CD8-positive, alpha-beta memory T cell (primary cell): Measurements from ENCODE around the gene C10orf62. TPM values are rescaled to one million over a fixed set of nuclear protein-coding genes. Genes with fewer than 3 reads are reported as not detected.
A peak's percentile ranks its signal among the peaks of the same experiment; 100 is the strongest.

Experiments used
- CTCF ChIA-PET: fragments of 350-600 bp; sonication (Branson Sonifier 250); formaldehyde crosslinking; loops from one replicate; lab custom pipeline; 2021; ENCODE audit warnings: antibody characterized with exemption; lab: Charles Lee
- POLR2A ChIA-PET: fragments of 350-600 bp; sonication (Branson Sonifier 250); formaldehyde crosslinking; loops from one replicate; lab custom pipeline; 2021; ENCODE audit warnings: antibody characterized with exemption; lab: Charles Lee
- DNase-seq, 5 donors: peaks; one replicate each; pipeline versions ENCODE4 v3.0.0 to v3.0.0-alpha.2; 2020 to 2022; ENCODE audit warnings: mixed read lengths in 1 of 5
- H3K27ac ChIP-seq: one replicate; pipeline ENCODE4 v1.7.0; 2013; ENCODE audit warnings: low read depth, mild to moderate bottlenecking, low read length, moderate library complexity
- H3K27me3 ChIP-seq: 2 replicates; pipeline ENCODE4 v1.7.0; 2013; ENCODE audit warnings: low read length, mild to moderate bottlenecking; ENCODE audit not compliant: insufficient read depth, poor library complexity, severe bottlenecking
- H3K36me3 ChIP-seq: 2 replicates; pipeline ENCODE4 v1.7.0; 2013; ENCODE audit warnings: mild to moderate bottlenecking, low read length, moderate library complexity; ENCODE audit not compliant: insufficient read depth
- H3K4me1 ChIP-seq: 2 replicates; pipeline ENCODE4 v1.7.0; 2013; ENCODE audit warnings: mild to moderate bottlenecking, low read length, moderate library complexity; ENCODE audit not compliant: insufficient read depth
- H3K4me3 ChIP-seq: 2 replicates; pipeline ENCODE4 v1.7.0; 2013; ENCODE audit warnings: mild to moderate bottlenecking, low read length
- H3K9me3 ChIP-seq: 2 replicates; pipeline ENCODE4 v1.7.0; 2013; ENCODE audit warnings: mild to moderate bottlenecking, low read length
- H3K27ac Mint-ChIP-seq, 8 donors: one replicate each; pipeline ENCODE4 v1.8.0; 2020 to 2021; ENCODE audit warnings: mixed read lengths in 8 of 8, mild to moderate bottlenecking in 6 of 8, inconsistent platforms in 3 of 8, moderate library complexity in 3 of 8
- H3K27me3 Mint-ChIP-seq, 2 donors: one replicate each; pipeline ENCODE4 v1.8.0; 2020 to 2021; ENCODE audit warnings: mixed read lengths in 2 of 2, mild to moderate bottlenecking in 1 of 2, moderate library complexity in 1 of 2
- H3K36me3 Mint-ChIP-seq, 3 donors: one replicate each; pipeline ENCODE4 v1.8.0; 2020 to 2021; ENCODE audit warnings: mixed read lengths in 3 of 3, inconsistent platforms in 1 of 3, mild to moderate bottlenecking in 1 of 3
- H3K4me1 Mint-ChIP-seq, 3 donors: one replicate each; pipeline ENCODE4 v1.8.0; 2020 to 2021; ENCODE audit warnings: mixed read lengths in 3 of 3, inconsistent platforms in 1 of 3, mild to moderate bottlenecking in 1 of 3
- H3K4me3 Mint-ChIP-seq, 7 donors: one replicate each; pipeline ENCODE4 v1.8.0; 2020 to 2021; ENCODE audit warnings: mixed read lengths in 7 of 7, mild to moderate bottlenecking in 6 of 7, moderate library complexity in 4 of 7, inconsistent platforms in 2 of 7
- H3K9me3 Mint-ChIP-seq, 5 donors: one replicate each; pipeline ENCODE4 v1.8.0; 2020 to 2022; ENCODE audit warnings: mixed read lengths in 5 of 5, mild to moderate bottlenecking in 3 of 5, moderate library complexity in 2 of 5, inconsistent platforms in 1 of 5
- polyA plus RNA-seq: library from polyadenylated mRNA; unstranded; fragments of 300-500 nt; fragmentation: Illumina TruSeq; gene quantifications from one replicate; pipeline ENCODE4 v1.2.3, GENCODE V29; 2021
- total RNA-seq, 2 experiments: library from RNA; stranded (reverse); gene quantifications; one replicate each; pipeline ENCODE4 v1.2.3, GENCODE V29; 2021

C10orf62 gene
- total and polyA plus RNA-seq, 3 experiments from 2014 or later, result not detected

- ChIA-PET CTCF (no interaction called here), POLR2A (no interaction called here)
- no peak overlapping the region for H3K4me3 ChIP-seq
- no peaks in the 10 kb centered on the region for H3K4me1 ChIP-seq
- no peak for DNase-seq
- Mint-ChIP-seq H3K36me3 (no peaks in the 10 kb centered on the region), H3K9me3 (no peaks in the 10 kb centered on the region), H3K27me3 (peaks cover 0 to 2% of the 10 kb centered on the region in 2 donors), H3K27ac (no peak overlapping the region), H3K4me3 (no peak overlapping the region), H3K4me1 (no peaks in the 10 kb centered on the region)
- H3K27me3 ChIP-seq, result no peaks in the 10 kb centered on the region
- no peaks in the 10 kb centered on the region for H3K36me3 ChIP-seq
- no peak overlapping the region for H3K27ac ChIP-seq
- H3K9me3 ChIP-seq, result no peaks in the 10 kb centered on the region
These were observed 22.0 kb downstream of the C10orf62 start for GRCh38 chr10:97611473-97611872.

DNA sequence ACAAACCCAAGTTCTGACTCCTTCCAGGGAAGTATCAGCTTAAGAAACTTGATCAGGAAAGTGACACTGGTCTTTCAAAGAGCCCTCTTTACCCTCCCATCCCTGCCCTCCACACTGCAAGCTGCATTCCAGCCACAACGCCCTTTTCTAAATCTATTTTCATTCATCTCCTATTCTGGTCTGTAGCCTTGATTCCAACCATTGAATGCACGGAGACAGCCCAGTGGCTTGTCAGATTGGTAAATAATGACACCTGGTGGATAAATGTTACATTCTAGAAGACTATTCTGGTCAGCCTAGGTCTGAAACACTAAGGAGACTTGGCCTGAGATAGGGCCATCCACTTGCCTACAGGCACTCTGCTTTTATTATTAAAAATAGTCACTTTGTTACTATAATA lies 22.9 kb downstream of the C10orf62 start:
- peaks cover 0 to 2% of the 10 kb centered on the region in 2 donors for H3K27me3 Mint-ChIP-seq
- no peak for DNase-seq
- H3K36me3 Mint-ChIP-seq, result no peaks in the 10 kb centered on the region
- ChIA-PET CTCF (interaction anchor here (1.1 kb wide), 1 partner anchor 215 kb away, joined by 3 read pairs; no protein-coding TSS in a partner anchor), POLR2A (no interaction called here)
- no peak overlapping the region for H3K4me3 Mint-ChIP-seq
- H3K9me3 Mint-ChIP-seq, result no peaks in the 10 kb centered on the region
- H3K9me3 ChIP-seq, result no peaks in the 10 kb centered on the region
- H3K36me3 ChIP-seq, result no peaks in the 10 kb centered on the region
- H3K4me3 ChIP-seq, result no peak overlapping the region
- H3K4me1 ChIP-seq, result no peaks in the 10 kb centered on the region
- H3K27ac Mint-ChIP-seq, result no peak overlapping the region
- no peaks in the 10 kb centered on the region for H3K4me1 Mint-ChIP-seq
- H3K27ac ChIP-seq, result no peak overlapping the region
- no peaks in the 10 kb centered on the region for H3K27me3 ChIP-seq

GRCh38 chr10:97618285-97618684 lies 28.8 kb downstream of the C10orf62 start:
- no peak for DNase-seq
- no peaks in the 10 kb centered on the region for H3K36me3 Mint-ChIP-seq
- no peak overlapping the region for H3K27ac ChIP-seq
- ChIA-PET CTCF (no interaction called here), POLR2A (no interaction called here)
- H3K27me3 ChIP-seq, result no peaks in the 10 kb centered on the region
- no peaks in the 10 kb centered on the region for H3K9me3 ChIP-seq
- no peaks in the 10 kb centered on the region for H3K27me3 Mint-ChIP-seq
- H3K27ac Mint-ChIP-seq, result peak overlapping the region in 1 of 8 donors; percentile 82
- H3K4me3 ChIP-seq, result no peak overlapping the region
- H3K4me1 ChIP-seq, result no peaks in the 10 kb centered on the region
- no peaks in the 10 kb centered on the region for H3K36me3 ChIP-seq
- H3K4me3 Mint-ChIP-seq, result no peak overlapping the region
- no peaks in the 10 kb centered on the region for H3K4me1 Mint-ChIP-seq
- no peaks in the 10 kb centered on the region for H3K9me3 Mint-ChIP-seq

DNA sequence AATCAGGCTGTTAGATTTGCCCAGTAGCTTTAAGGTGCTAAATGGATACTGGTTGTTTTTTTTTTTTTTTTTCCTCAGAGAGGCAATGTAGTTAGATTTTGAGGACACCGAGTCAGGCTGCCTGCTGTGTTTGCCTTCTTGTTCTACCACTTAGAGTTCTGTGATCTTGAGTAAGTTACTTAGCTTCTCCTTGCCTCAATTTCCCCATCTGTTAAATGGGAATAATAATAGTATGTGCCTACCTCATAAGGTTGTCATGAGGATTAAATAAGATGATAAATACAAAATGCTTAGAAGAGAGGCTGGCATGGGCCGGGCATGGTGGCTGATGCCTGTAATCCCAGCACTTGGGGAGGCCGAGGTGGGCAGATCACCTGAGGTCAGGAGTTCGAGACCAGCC lies 29.2 kb downstream of the C10orf62 start:
- Mint-ChIP-seq H3K4me1 (no peaks in the 10 kb centered on the region), H3K27me3 (no peaks in the 10 kb centered on the region), H3K36me3 (no peaks in the 10 kb centered on the region), H3K4me3 (no peak overlapping the region), H3K9me3 (no peaks in the 10 kb centered on the region), H3K27ac (no peak overlapping the region)
- H3K36me3 ChIP-seq, result no peaks in the 10 kb centered on the region
- H3K9me3 ChIP-seq, result no peaks in the 10 kb centered on the region
- no peaks in the 10 kb centered on the region for H3K27me3 ChIP-seq
- no peak overlapping the region for H3K27ac ChIP-seq
- no peak for DNase-seq
- CTCF ChIA-PET, result interaction anchor here (0.6 kb wide), 1 partner anchor 113 kb away, joined by 3 read pairs; no protein-coding TSS in a partner anchor
- no peak overlapping the region for H3K4me3 ChIP-seq
- POLR2A ChIA-PET, result no interaction called here
- H3K4me1 ChIP-seq, result no peaks in the 10 kb centered on the region

DNA sequence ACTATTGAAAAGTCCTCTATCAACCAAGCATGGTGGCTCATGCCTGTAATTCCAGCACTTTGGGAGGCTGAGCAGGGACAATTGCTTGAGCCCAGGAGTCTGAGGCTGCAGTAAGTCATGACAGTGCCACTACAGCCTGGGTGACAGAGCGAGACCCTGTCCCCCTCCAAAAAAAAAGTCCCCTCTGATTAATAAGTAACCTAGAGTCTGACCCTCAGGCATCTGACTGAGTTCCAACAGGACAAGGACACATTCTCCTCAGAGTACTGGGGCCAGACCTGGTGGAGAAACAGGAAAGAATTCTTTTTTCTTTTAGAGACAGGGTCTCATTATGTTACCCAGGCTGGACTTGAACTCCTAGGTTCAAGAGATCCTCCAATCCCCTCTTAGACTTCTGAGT lies 33.8 kb downstream of the C10orf62 start:
- H3K36me3 Mint-ChIP-seq, result no peaks in the 10 kb centered on the region
- CTCF ChIA-PET, result no interaction called here

DNA sequence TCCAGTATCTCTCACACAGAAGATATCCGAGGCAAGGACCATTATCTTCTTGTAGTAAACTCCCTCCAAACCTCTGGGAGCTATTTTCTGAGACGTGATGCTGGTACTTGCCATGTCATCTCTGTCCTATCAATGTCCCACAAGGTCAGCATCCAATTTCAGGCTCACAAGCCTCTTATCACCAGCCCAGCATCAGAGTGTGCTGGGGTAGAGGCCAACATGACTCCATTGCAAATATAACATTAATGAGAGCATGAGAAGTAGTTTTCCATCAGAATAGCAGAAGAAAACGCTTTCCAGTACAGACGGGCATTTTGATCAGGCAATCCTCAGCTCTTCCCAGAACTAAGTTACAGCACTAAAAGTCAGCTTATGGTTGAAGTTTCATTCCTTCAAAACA lies 38.2 kb downstream of the C10orf62 start:
- H3K27ac Mint-ChIP-seq, result peak overlapping the region in 2 of 8 donors; percentile 38 to 59
- ChIA-PET CTCF (no interaction called here), POLR2A (interaction anchor here (0.6 kb wide), 1 partner anchor 362 kb away, joined by 3 read pairs; no protein-coding TSS in a partner anchor)
- no peaks in the 10 kb centered on the region for H3K27me3 Mint-ChIP-seq
- no peaks in the 10 kb centered on the region for H3K9me3 ChIP-seq
- no peaks in the 10 kb centered on the region for H3K9me3 Mint-ChIP-seq
- H3K27ac ChIP-seq, result no peak overlapping the region
- H3K36me3 ChIP-seq, result no peaks in the 10 kb centered on the region
- H3K4me1 ChIP-seq, result peaks cover 3% of the 10 kb centered on the region
- H3K4me3 Mint-ChIP-seq, result no peak overlapping the region
- H3K27me3 ChIP-seq, result no peaks in the 10 kb centered on the region
- peaks cover 4 to 5% (median 5%) of the 10 kb centered on the region in 3 donors for H3K4me1 Mint-ChIP-seq
- H3K4me3 ChIP-seq, result no peak overlapping the region
- no peaks in the 10 kb centered on the region for H3K36me3 Mint-ChIP-seq
- DNase-seq, result no peak

More for the DNA sequence above, 33.8 kb downstream of the C10orf62 start:
- no peak overlapping the region for H3K27ac Mint-ChIP-seq
- no peaks in the 10 kb centered on the region for H3K4me1 Mint-ChIP-seq
- POLR2A ChIA-PET, result no interaction called here
- Histone ChIP-seq H3K27me3 (no peaks in the 10 kb centered on the region), H3K27ac (no peak overlapping the region), H3K4me1 (no peaks in the 10 kb centered on the region), H3K4me3 (no peak overlapping the region), H3K9me3 (no peaks in the 10 kb centered on the region), H3K36me3 (no peaks in the 10 kb centered on the region)
- no peak for DNase-seq
- H3K9me3 Mint-ChIP-seq, result no peaks in the 10 kb centered on the region
- H3K4me3 Mint-ChIP-seq, result no peak overlapping the region
- H3K27me3 Mint-ChIP-seq, result no peaks in the 10 kb centered on the region

GRCh38 chr10:97628228-97628627 lies 38.7 kb downstream of the C10orf62 start:
- Mint-ChIP-seq H3K36me3 (peaks cover 0 to 4% (median 1%) of the 10 kb centered on the region in 3 donors), H3K27me3 (peaks cover 0 to 1% of the 10 kb centered on the region in 2 donors), H3K4me3 (peak overlapping the region in 1 of 7 donors; percentile 59), H3K27ac (peak overlapping the region in 1 of 8 donors; percentile 38), H3K4me1 (peaks cover 7 to 10% (median 8%) of the 10 kb centered on the region in 3 donors), H3K9me3 (no peaks in the 10 kb centered on the region)
- H3K36me3 ChIP-seq, result no peaks in the 10 kb centered on the region
- H3K9me3 ChIP-seq, result no peaks in the 10 kb centered on the region
- peaks cover 6% of the 10 kb centered on the region for H3K4me1 ChIP-seq
- H3K27me3 ChIP-seq, result no peaks in the 10 kb centered on the region
- ChIA-PET POLR2A (no interaction called here), CTCF (no interaction called here)
- H3K4me3 ChIP-seq, result no peak overlapping the region
- H3K27ac ChIP-seq, result no peak overlapping the region
- DNase-seq, result no peak

GRCh38 chr10:97629289-97629688 lies 39.8 kb downstream of the C10orf62 start:
- no peak overlapping the region for H3K4me3 ChIP-seq
- POLR2A ChIA-PET, result no interaction called here
- peak overlapping the region in 1 of 7 donors; percentile 19 for H3K4me3 Mint-ChIP-seq
- CTCF ChIA-PET, result interaction anchor here (0.9 kb wide), 1 partner anchor 10 kb away, joined by 3 read pairs; no protein-coding TSS in a partner anchor
- no peaks in the 10 kb centered on the region for H3K9me3 ChIP-seq
- H3K4me1 ChIP-seq, result peaks cover 6% of the 10 kb centered on the region
- no peaks in the 10 kb centered on the region for H3K36me3 ChIP-seq
- DNase-seq, result no peak
- peaks cover 14 to 17% (median 15%) of the 10 kb centered on the region in 3 donors for H3K4me1 Mint-ChIP-seq
- no peaks in the 10 kb centered on the region for H3K9me3 Mint-ChIP-seq
- no peak overlapping the region for H3K27ac Mint-ChIP-seq
- H3K27me3 ChIP-seq, result no peaks in the 10 kb centered on the region
- peaks cover 0 to 3% of the 10 kb centered on the region in 2 donors for H3K27me3 Mint-ChIP-seq
- peaks cover 0 to 8% (median 3%) of the 10 kb centered on the region in 3 donors for H3K36me3 Mint-ChIP-seq
- H3K27ac ChIP-seq, result no peak overlapping the region
